ENCODE results near the gene CBX1.
A peak's percentile ranks its signal among the peaks of the same experiment; 100 is the strongest.
"Not testable (repeated sequence)": the region's sequence is repeated elsewhere in the genome, so short reads cannot be mapped to it uniquely, and the experiment has no call there.

The CBX1 gene

GRCh38 chr17:48122665-48123045 is 21.4 kb upstream of the CBX1 start:
- DNase-seq = no peak

GRCh38 chr17:48121923-48122664 is 20.8 kb upstream of the CBX1 start:
- no peak for DNase-seq

- DNase-seq = no peak
Measured at GRCh38 chr17:48113201-48113676, 12.0 kb upstream of the CBX1 start.

- DNase-seq = no peak
Measured at GRCh38 chr17:48111937-48112241, 10.6 kb upstream of the CBX1 start.

- DNase-seq = no peak
Measured at GRCh38 chr17:48110761-48111160, 9.5 kb upstream of the CBX1 start.

GRCh38 chr17:48107137-48108055 is 6.1 kb upstream of the CBX1 start, which contains the start of gene SNX11:
Gene SNX11 (plus strand): TSS chr17:48107766. CDS start chr17:48112044, 4,278 bp downstream.
- DNase-seq = peak; percentile 91

- no peak for DNase-seq
Measured at GRCh38 chr17:48106802-48107136, 5.5 kb upstream of the CBX1 start.

- DNase-seq = no peak
Measured at GRCh38 chr17:48104440-48104839, 3.2 kb upstream of the CBX1 start.

- no peak for DNase-seq
Measured at GRCh38 chr17:48102798-48103715, 1.8 kb upstream of the CBX1 start.

- DNase-seq = no peak
Measured at GRCh38 chr17:48102043-48102750, 919 bp upstream of the CBX1 start.

GRCh38 chr17:48100591-48101011 is 677 bp downstream of the CBX1 start:
- DNase-seq = peak; percentile 83

GRCh38 chr17:48100160-48100559 is 1.1 kb downstream of the CBX1 start:
- no peak for DNase-seq

- DNase-seq = no peak
Measured at GRCh38 chr17:48095611-48096010, 5.7 kb downstream of the CBX1 start.

- DNase-seq = no peak
Measured at GRCh38 chr17:48093341-48094045, 7.8 kb downstream of the CBX1 start.

- no peak for DNase-seq
Measured at GRCh38 chr17:48084932-48085331, 16.3 kb downstream of the CBX1 start.

- no peak for DNase-seq
Measured at GRCh38 chr17:48081858-48082257, 19.4 kb downstream of the CBX1 start.

GRCh38 chr17:48077152-48077551 is 24.1 kb downstream of the CBX1 start:
- not testable (repeated sequence) for DNase-seq

GRCh38 chr17:48074322-48075081 is 26.8 kb downstream of the CBX1 start:
- DNase-seq = no peak

- DNase-seq = not testable (repeated sequence)
Measured at GRCh38 chr17:48073566-48074094, 27.6 kb downstream of the CBX1 start.

GRCh38 chr17:48072811-48073210 is 28.5 kb downstream of the CBX1 start:
- DNase-seq = not testable (repeated sequence)

GRCh38 chr17:48071654-48072053 is 29.6 kb downstream of the CBX1 start:
- no peak for DNase-seq
